Small intestine (tissue), 7 donors: ENCODE data around the gene GPR139. TPM values are rescaled to one million over a fixed set of nuclear protein-coding genes. Genes with fewer than 3 reads are reported as not detected.

ENCODE experiments used
- DNase-seq, 2 donors: peaks; one replicate each; pipeline versions ENCODE4 v3.0.0 to v3.0.0-alpha.2; 2013
- FAIRE-seq: peaks from 2 replicates; lab custom pipeline; 2012; peaks lifted over from hg19 to GRCh38; lab: Jason Lieb, UNC
- H3K27ac ChIP-seq, 3 donors: one replicate each; pipeline ENCODE4 v1.5.1; 2013; ENCODE audit warnings: low read length in 2 of 3, mild to moderate bottlenecking in 2 of 3, control low read depth in 1 of 3, inconsistent platforms in 1 of 3, low read depth in 1 of 3, moderate library complexity in 1 of 3
- H3K27me3 ChIP-seq, 3 donors: one replicate each; pipeline ENCODE4 v1.6.1; 2013; ENCODE audit warnings: low read length in 3 of 3, inconsistent platforms in 1 of 3; ENCODE audit not compliant: control insufficient read depth in 3 of 3, insufficient read depth in 3 of 3
- H3K36me3 ChIP-seq, 3 donors: one replicate each; pipeline ENCODE4 v1.6.1; 2013; ENCODE audit warnings: low read length in 3 of 3, inconsistent platforms in 1 of 3, low read depth in 1 of 3, mild to moderate bottlenecking in 1 of 3, moderate library complexity in 1 of 3; ENCODE audit not compliant: control insufficient read depth in 3 of 3, insufficient read depth in 2 of 3
- H3K4me1 ChIP-seq, 3 donors: one replicate each; pipeline ENCODE4 v1.6.1; 2013; ENCODE audit warnings: low read length in 2 of 3, inconsistent platforms in 1 of 3, low read depth in 1 of 3, mild to moderate bottlenecking in 1 of 3, moderate library complexity in 1 of 3; ENCODE audit not compliant: control insufficient read depth in 3 of 3, insufficient read depth in 2 of 3
- H3K4me3 ChIP-seq, 3 donors: one replicate each; pipeline ENCODE4 v1.5.1; 2013; ENCODE audit warnings: low read length in 3 of 3, control low read depth in 1 of 3, inconsistent platforms in 1 of 3, low read depth in 1 of 3, mild to moderate bottlenecking in 1 of 3, moderate library complexity in 1 of 3
- H3K9me3 ChIP-seq, 2 donors: one replicate each; pipeline ENCODE4 v1.6.1; 2013; ENCODE audit warnings: low read depth in 1 of 2, low read length in 1 of 2; ENCODE audit not compliant: control insufficient read depth in 2 of 2, insufficient read depth in 1 of 2
- WGBS, 3 donors: extraction: QIAGEN DNeasy Blood & Tissue Kit; methylation state at CpG; one replicate each; pipeline ENCODE4 v1.1.7; 2013; 5-methylcytosine and 5-hydroxymethylcytosine counted together
- polyA plus RNA-seq, 4 donors: library from polyadenylated mRNA; stranded (reverse) in 3 of 4; unstranded in 1 of 4; fragments of 200-250 nt in 3 of 4; fragments of 120-200 nt in 1 of 4; gene quantifications; one replicate each; pipeline versions ENCODE4 v1.2.1 to v1.2.3, GENCODE V29; 2013
- donor health status: healthy with polysubstance abuse.
- donor health status: control.
- donor health status: control.
- donor health status: Bipolar disorder and iron deficiency.
- donor health status: healthy.

GPR139 gene
- polyA plus RNA-seq, 4 donors, result not detected

- Histone ChIP-seq H3K27ac (no peak overlapping the region), H3K4me1 (no peaks in the 10 kb centered on the region), H3K27me3 (peaks cover 4 to 44% (median 29%) of the 10 kb centered on the region in 3 donors), H3K36me3 (no peaks in the 10 kb centered on the region), H3K4me3 (no peak overlapping the region), H3K9me3 (no peaks in the 10 kb centered on the region)
- no peak for FAIRE-seq
- 42 to 55% (median 49%) methylated on average over 11 of the region's 11 CpGs for WGBS, 3 donors
- DNase-seq, result no peak
Measured at GRCh38 chr16:20072146-20072873, 1.4 kb downstream of the GPR139 start.

GRCh38 chr16:20064931-20065330 lies 8.8 kb downstream of the GPR139 start:
- H3K4me1 ChIP-seq, result no peaks in the 10 kb centered on the region
- FAIRE-seq, result no peak
- H3K9me3 ChIP-seq, result no peaks in the 10 kb centered on the region
- WGBS, 3 donors, result 36 to 45% (median 44%) methylated on average over 2 of the region's 2 CpGs
- no peaks in the 10 kb centered on the region for H3K36me3 ChIP-seq
- H3K4me3 ChIP-seq, result no peak overlapping the region
- DNase-seq, result no peak
- H3K27ac ChIP-seq, result no peak overlapping the region
- H3K27me3 ChIP-seq, result no peaks in the 10 kb centered on the region

- FAIRE-seq (no peak), DNase-seq (no peak)
- Histone ChIP-seq H3K36me3 (no peaks in the 10 kb centered on the region), H3K27ac (no peak overlapping the region), H3K4me1 (no peaks in the 10 kb centered on the region), H3K27me3 (no peaks in the 10 kb centered on the region), H3K4me3 (no peak overlapping the region), H3K9me3 (no peaks in the 10 kb centered on the region)
- WGBS, 3 donors, result 85 to 95% (median 89%) methylated on average over 4 of the region's 4 CpGs
Measured at GRCh38 chr16:20064520-20064919, 9.2 kb downstream of the GPR139 start.

GRCh38 chr16:20061132-20061531 lies 12.6 kb downstream of the GPR139 start:
- Histone ChIP-seq H3K4me3 (no peak overlapping the region), H3K27me3 (no peaks in the 10 kb centered on the region), H3K27ac (no peak overlapping the region), H3K4me1 (no peaks in the 10 kb centered on the region), H3K9me3 (no peaks in the 10 kb centered on the region), H3K36me3 (no peaks in the 10 kb centered on the region)
- DNase-seq, result no peak
- 66 to 71% (median 70%) methylated on average over 3 of the region's 3 CpGs for WGBS, 3 donors
- FAIRE-seq, result no peak

GRCh38 chr16:20056436-20056835 lies 17.3 kb downstream of the GPR139 start:
- no peaks in the 10 kb centered on the region for H3K27me3 ChIP-seq
- no peaks in the 10 kb centered on the region for H3K4me1 ChIP-seq
- H3K27ac ChIP-seq, result no peak overlapping the region
- no peak overlapping the region for H3K4me3 ChIP-seq
- DNase-seq, result no peak
- no peaks in the 10 kb centered on the region for H3K36me3 ChIP-seq
- FAIRE-seq, result no peak
- 63 to 78% (median 69%) methylated on average over 3 of the region's 3 CpGs for WGBS, 3 donors
- H3K9me3 ChIP-seq, result no peaks in the 10 kb centered on the region

- H3K27ac ChIP-seq, result no peak overlapping the region
- no peaks in the 10 kb centered on the region for H3K4me1 ChIP-seq
- H3K27me3 ChIP-seq, result no peaks in the 10 kb centered on the region
- no peaks in the 10 kb centered on the region for H3K9me3 ChIP-seq
- DNase-seq (no peak), FAIRE-seq (no peak)
- no peaks in the 10 kb centered on the region for H3K36me3 ChIP-seq
- H3K4me3 ChIP-seq, result no peak overlapping the region
- 17 to 38% (median 28%) methylated on average over 5 of the region's 5 CpGs for WGBS, 3 donors
Measured at GRCh38 chr16:20053336-20053735, 20.4 kb downstream of the GPR139 start.

GRCh38 chr16:20051611-20052010 lies 22.1 kb downstream of the GPR139 start:
- DNase-seq, result no peak
- no peak for FAIRE-seq
- no peaks in the 10 kb centered on the region for H3K27me3 ChIP-seq
- no peaks in the 10 kb centered on the region for H3K36me3 ChIP-seq
- no peaks in the 10 kb centered on the region for H3K9me3 ChIP-seq
- H3K27ac ChIP-seq, result no peak overlapping the region
- 88 to 92% (median 89%) methylated on average over 9 of the region's 9 CpGs for WGBS, 3 donors
- no peaks in the 10 kb centered on the region for H3K4me1 ChIP-seq
- H3K4me3 ChIP-seq, result no peak overlapping the region

- no peaks in the 10 kb centered on the region for H3K27me3 ChIP-seq
- DNase-seq (no peak), FAIRE-seq (no peak)
- no peaks in the 10 kb centered on the region for H3K4me1 ChIP-seq
- H3K4me3 ChIP-seq, result no peak overlapping the region
- no peaks in the 10 kb centered on the region for H3K36me3 ChIP-seq
- WGBS, 3 donors, result 69 to 80% (median 78%) methylated on average over 7 of the region's 7 CpGs
- no peaks in the 10 kb centered on the region for H3K9me3 ChIP-seq
- no peak overlapping the region for H3K27ac ChIP-seq
Measured at GRCh38 chr16:20051147-20051546, 22.5 kb downstream of the GPR139 start.

- 7 to 52% (median 29%) methylated on average over 1 of the region's 1 CpG for WGBS, 3 donors
- no peak for FAIRE-seq
- Histone ChIP-seq H3K36me3 (no peaks in the 10 kb centered on the region), H3K4me1 (no peaks in the 10 kb centered on the region), H3K4me3 (no peak overlapping the region), H3K27me3 (no peaks in the 10 kb centered on the region), H3K27ac (no peak overlapping the region), H3K9me3 (no peaks in the 10 kb centered on the region)
- DNase-seq, result no peak
Measured at GRCh38 chr16:20049831-20050230, 23.9 kb downstream of the GPR139 start.
